Panc1 (cell line): ENCODE results near the gene SRC. TPM values are rescaled to one million over a fixed set of nuclear protein-coding genes. Genes with fewer than 3 reads are reported as not detected.

Source experiments
- ATAC-seq: fragments of 200-7000 bp; cut with Tn5 transposase; 2 replicates; pipeline ENCODE4 v1.9.1; 2020; ENCODE audit warnings: mild to moderate bottlenecking, moderate library complexity
- BruUV-seq: library from RNA; stranded (reverse); fragments of 400-500 nt; replicated peaks from 2 replicates; lab custom pipeline; 2021; lab: Mats Ljungman, UMichigan
- CTCF ChIA-PET: fragments of 300-600 bp; sonication (Branson Sonifier 250); formaldehyde crosslinking; loops from one replicate; lab custom pipeline; 2022; ENCODE audit warnings: antibody characterized with exemption; lab: Charles Lee
- POLR2A ChIA-PET: fragments of 300-600 bp; sonication (Branson Sonifier 250); formaldehyde crosslinking; loops from one replicate; lab custom pipeline; 2022; ENCODE audit warnings: antibody characterized with exemption; lab: Charles Lee
- DNase-seq: peaks from one replicate; pipeline ENCODE4 v3.0.0-alpha.2; 2010; ENCODE audit warnings: low read depth, low spot score
- H3K27ac ChIP-seq: 2 replicates; pipeline ENCODE4 v1.5.1; 2011; ENCODE audit warnings: mild to moderate bottlenecking, low read length, inconsistent platforms
- H3K27me3 ChIP-seq: fragments of 200-500 bp; sonication (Bioruptor generic); 2 replicates; pipeline ENCODE4 v1.6.0; 2014; ENCODE audit warnings: low read length, inconsistent platforms; ENCODE audit not compliant: control insufficient read depth, insufficient read depth
- H3K36me3 ChIP-seq: fragments of 200-500 bp; sonication (Bioruptor generic); 2 replicates; pipeline ENCODE4 v1.5.1; 2014; ENCODE audit warnings: inconsistent platforms, mild to moderate bottlenecking, low read length, moderate library complexity; ENCODE audit not compliant: control insufficient read depth, insufficient read depth
- H3K4me1 ChIP-seq: 2 replicates; pipeline ENCODE4 v1.5.1; 2011; ENCODE audit warnings: inconsistent platforms, mild to moderate bottlenecking, low read length, moderate library complexity; ENCODE audit not compliant: control insufficient read depth, insufficient read depth
- H3K4me3 ChIP-seq, 2 experiments: 2 replicates each; pipeline ENCODE4 v1.5.1; 2011 to 2012; ENCODE audit warnings: low read depth in 2 of 2, low read length in 2 of 2, mild to moderate bottlenecking in 2 of 2, inconsistent platforms in 1 of 2, moderate library complexity in 1 of 2
- H3K9me3 ChIP-seq: fragments of 200-500 bp; sonication (Bioruptor generic); 2 replicates; pipeline ENCODE4 v1.5.1; 2014; ENCODE audit warnings: low read depth, mild to moderate bottlenecking, inconsistent platforms, low read length, moderate library complexity; ENCODE audit not compliant: control insufficient read depth, insufficient read depth
- CTCF ChIP-seq: fragments of 450-650 bp; IDR thresholded peaks from 2 replicates; pipeline ENCODE4 v1.5.1; 2017; ENCODE audit warnings: mild to moderate bottlenecking
- POLR2AphosphoS5 ChIP-seq: IDR thresholded peaks from 2 replicates; pipeline ENCODE4 v1.6.1; 2012; ENCODE audit warnings: mild to moderate bottlenecking, low read depth, low read length, moderate library complexity
- REST ChIP-seq, 2 experiments: IDR thresholded peaks; 2 replicates each; pipeline ENCODE4 v1.6.1; 2011 to 2012; ENCODE audit warnings: low read depth in 2 of 2, control low read depth in 1 of 2, low read length in 1 of 2, mild to moderate bottlenecking in 1 of 2, moderate library complexity in 1 of 2; ENCODE audit not compliant: insufficient read depth in 1 of 2
- SIN3A ChIP-seq: IDR thresholded peaks from 2 replicates; pipeline ENCODE4 v1.6.1; 2012; ENCODE audit warnings: low read depth, mild to moderate bottlenecking, low read length, moderate library complexity, borderline replicate concordance; ENCODE audit not compliant: insufficient read depth
- TCF7L2 ChIP-seq: IDR thresholded peaks from 2 replicates; pipeline ENCODE4 v1.6.1; 2011; ENCODE audit warnings: mild to moderate bottlenecking, low read depth, low read length, inconsistent platforms
- in situ Hi-C: cut with HindIII; loops from 2 replicates; pipeline ENCODE4 v1.10.0; 2016; ENCODE audit warnings: low sequenced_read_pairs, low pct_unique_long_range_greater_than_20kb
- intact Hi-C: fragments of 100-400 bp; cut with micrococcal nuclease; formaldehyde crosslinking; loops from one replicate; pipeline ENCODE4 v1.10.0; 2022; ENCODE audit not compliant: unreplicated experiment
- total RNA-seq: library from RNA; stranded (reverse); gene quantifications from one replicate; pipeline ENCODE4 v1.2.1, GENCODE V29; 2021; ENCODE audit not compliant: unreplicated experiment

Gene SRC
- total RNA-seq, 1 experiment from 2014 or later = 24.9 TPM

- no peaks in the 10 kb centered on the region for H3K27me3 ChIP-seq
- no peak for ATAC-seq
- no peak for DNase-seq
- in situ Hi-C loops (no loop called here), intact Hi-C loops (no loop called here)
- POLR2A ChIA-PET = no interaction called here
- TF ChIP-seq CTCF = no peak
- TF ChIP-seq SIN3A = no peak
- no peak for TF ChIP-seq POLR2AphosphoS5
- TF ChIP-seq REST (IDR thresholded peaks at IDR 0.05; ENCODE audit: insufficient read depth in 1 of 2, low read depth in 2 of 2, low read length in 1 of 2) = no peak
- TF ChIP-seq TCF7L2 = no peak
- no peaks in the 10 kb centered on the region for H3K9me3 ChIP-seq
- H3K4me3 ChIP-seq = no peak overlapping the region
- no TSS peak for BruUV-seq
- CTCF ChIA-PET = no interaction called here
- H3K4me1 ChIP-seq = no peaks in the 10 kb centered on the region
- no peak overlapping the region for H3K27ac ChIP-seq
- H3K36me3 ChIP-seq = no peaks in the 10 kb centered on the region
Observed at GRCh38 chr20:37365760-37366638, 20.1 kb downstream of the SRC start.

GRCh38 chr20:37366743-37367142 is 20.8 kb downstream of the SRC start:
- H3K27ac ChIP-seq = no peak overlapping the region
- TF ChIP-seq TCF7L2 (no peak), POLR2AphosphoS5 (no peak), CTCF (no peak), SIN3A (no peak), REST (IDR thresholded peaks at IDR 0.05; ENCODE audit: insufficient read depth in 1 of 2, low read depth in 2 of 2, low read length in 1 of 2) (no peak)
- no peaks in the 10 kb centered on the region for H3K27me3 ChIP-seq
- ChIA-PET POLR2A (no interaction called here), CTCF (no interaction called here)
- DNase-seq (no peak), ATAC-seq (no peak)
- H3K4me1 ChIP-seq = no peaks in the 10 kb centered on the region
- no TSS peak for BruUV-seq
- no peaks in the 10 kb centered on the region for H3K9me3 ChIP-seq
- intact Hi-C loops = no loop called here
- no peaks in the 10 kb centered on the region for H3K36me3 ChIP-seq
- in situ Hi-C loops = no loop called here
- H3K4me3 ChIP-seq = no peak overlapping the region
